GM12801 (cell line): ENCODE data around the gene MAPK14.

Source experiments
- TF ChIP-seq, protein P1 (sequence below): IDR thresholded peaks from one replicate; pipeline ENCODE4 v1.5.1; 2011; ENCODE audit warnings: control low read depth; ENCODE audit not compliant: insufficient read length; ENCODE audit errors: extremely low read depth

Gene MAPK14

DNA sequence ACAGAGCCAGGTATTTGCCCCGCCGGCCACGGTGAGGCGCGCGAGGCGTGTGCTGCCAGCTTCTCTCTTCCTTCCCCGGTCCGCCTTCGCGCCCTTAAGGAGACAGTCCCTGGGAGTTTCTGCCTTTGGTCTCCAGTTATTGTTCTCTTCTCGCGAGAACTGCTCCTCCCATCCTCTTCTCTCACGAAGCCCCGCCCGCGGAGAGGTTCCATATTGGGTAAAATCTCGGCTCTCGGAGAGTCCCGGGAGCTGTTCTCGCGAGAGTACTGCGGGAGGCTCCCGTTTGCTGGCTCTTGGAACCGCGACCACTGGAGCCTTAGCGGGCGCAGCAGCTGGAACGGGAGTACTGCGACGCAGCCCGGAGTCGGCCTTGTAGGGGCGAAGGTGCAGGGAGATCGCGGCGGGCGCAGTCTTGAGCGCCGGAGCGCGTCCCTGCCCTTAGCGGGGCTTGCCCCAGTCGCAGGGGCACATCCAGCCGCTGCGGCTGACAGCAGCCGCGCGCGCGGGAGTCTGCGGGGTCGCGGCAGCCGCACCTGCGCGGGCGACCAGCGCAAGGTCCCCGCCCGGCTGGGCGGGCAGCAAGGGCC lies at the start of gene MAPK14:
MAPK14 (plus strand) TSS at position 308 of the 587 bp plus-strand sequence. CDS start 350 bp downstream, outside the sequence.
- TF ChIP-seq, protein P1, sequence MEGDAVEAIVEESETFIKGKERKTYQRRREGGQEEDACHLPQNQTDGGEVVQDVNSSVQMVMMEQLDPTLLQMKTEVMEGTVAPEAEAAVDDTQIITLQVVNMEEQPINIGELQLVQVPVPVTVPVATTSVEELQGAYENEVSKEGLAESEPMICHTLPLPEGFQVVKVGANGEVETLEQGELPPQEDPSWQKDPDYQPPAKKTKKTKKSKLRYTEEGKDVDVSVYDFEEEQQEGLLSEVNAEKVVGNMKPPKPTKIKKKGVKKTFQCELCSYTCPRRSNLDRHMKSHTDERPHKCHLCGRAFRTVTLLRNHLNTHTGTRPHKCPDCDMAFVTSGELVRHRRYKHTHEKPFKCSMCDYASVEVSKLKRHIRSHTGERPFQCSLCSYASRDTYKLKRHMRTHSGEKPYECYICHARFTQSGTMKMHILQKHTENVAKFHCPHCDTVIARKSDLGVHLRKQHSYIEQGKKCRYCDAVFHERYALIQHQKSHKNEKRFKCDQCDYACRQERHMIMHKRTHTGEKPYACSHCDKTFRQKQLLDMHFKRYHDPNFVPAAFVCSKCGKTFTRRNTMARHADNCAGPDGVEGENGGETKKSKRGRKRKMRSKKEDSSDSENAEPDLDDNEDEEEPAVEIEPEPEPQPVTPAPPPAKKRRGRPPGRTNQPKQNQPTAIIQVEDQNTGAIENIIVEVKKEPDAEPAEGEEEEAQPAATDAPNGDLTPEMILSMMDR: no peak

DNA sequence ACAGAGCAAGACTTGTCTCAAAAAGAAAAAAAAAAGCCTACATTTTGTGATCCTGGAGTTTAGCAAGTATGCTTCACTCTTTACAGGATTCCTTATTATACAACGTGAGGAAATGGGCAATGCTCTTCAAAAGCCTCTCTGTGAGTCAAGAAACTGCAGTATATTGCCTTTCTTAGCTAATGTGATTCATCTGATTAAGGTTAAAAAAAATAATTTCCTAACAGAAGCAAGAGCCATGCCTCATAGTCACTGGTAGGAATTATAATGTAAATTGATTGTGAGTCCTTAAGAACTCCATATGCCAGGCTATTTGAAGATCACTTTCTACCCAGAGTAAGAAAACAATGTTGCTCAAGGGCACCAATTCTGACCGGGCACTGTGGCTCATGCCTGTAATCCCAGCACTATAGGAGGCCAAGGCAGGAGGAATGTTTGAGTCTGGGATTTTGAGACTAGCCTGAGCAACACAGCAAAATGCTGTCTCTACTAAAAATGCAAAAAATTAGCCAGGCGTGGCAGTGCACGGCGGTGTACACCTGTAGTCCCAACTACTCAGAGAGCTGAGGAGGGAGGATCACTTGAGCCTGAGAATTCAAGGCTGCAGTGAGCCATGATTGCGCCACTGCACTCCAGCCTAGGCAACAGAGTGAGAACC lies 46.5 kb upstream of the MAPK14 start:
- TF ChIP-seq, protein P1: no peak

DNA sequence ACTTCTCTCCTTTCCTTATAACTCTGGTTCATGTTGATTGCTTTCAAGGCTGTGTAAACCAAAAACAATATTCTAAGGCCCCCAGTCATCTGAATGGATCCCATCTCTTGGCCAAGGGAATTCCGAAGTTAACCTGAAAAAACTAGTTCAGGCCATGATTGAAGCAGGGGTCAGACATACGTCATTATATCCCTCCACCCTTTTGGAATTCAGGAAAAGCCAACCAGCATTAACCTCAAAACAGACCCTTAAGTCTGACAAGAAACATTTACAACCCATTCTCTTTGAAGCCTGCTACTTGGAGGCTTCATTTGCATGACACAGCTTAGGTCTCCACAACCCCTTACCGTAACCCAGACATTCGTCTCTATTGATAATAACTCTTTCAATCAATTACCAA lies 42.9 kb upstream of the MAPK14 start:
- TF ChIP-seq, protein P1: no peak

DNA sequence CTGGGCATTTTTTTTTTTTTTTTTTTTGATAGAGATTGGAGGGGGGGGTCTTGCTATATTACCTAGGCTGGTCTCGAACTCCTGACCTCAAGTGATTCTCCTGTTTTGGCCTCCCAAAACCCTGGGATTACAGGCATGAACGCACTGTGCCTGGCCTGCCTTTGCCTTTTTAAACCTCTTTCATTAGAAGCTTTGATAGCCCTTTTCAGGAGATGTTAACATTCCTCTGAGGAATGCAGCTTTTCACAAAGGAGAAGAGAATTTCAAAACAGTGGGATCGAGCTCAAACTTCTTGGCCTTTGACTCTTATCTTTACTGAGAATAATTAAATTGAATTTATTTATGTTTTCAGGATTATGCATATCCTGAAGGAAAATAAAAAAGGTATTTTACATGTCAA lies 34.5 kb upstream of the MAPK14 start:
- TF ChIP-seq, protein P1: no peak

DNA sequence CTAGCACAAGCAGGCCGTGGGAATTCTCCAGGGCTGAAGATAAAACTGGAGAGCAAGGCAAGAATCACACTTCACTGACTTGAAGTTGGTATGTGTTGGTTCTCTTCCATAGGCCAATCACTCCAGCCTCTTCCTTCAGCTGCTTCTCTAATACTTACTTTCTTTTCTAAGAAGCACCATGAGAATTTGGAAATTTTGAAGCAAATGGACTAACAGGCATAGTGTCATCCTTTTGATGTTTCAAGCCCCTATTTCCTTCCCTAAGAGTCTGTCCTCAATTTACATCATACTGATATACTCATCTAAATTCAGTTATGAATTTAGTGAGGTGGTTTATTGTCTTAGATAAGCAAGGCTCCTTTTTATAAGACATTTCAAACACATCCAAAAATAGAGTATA lies 27.2 kb upstream of the MAPK14 start:
- TF ChIP-seq, protein P1: no peak

DNA sequence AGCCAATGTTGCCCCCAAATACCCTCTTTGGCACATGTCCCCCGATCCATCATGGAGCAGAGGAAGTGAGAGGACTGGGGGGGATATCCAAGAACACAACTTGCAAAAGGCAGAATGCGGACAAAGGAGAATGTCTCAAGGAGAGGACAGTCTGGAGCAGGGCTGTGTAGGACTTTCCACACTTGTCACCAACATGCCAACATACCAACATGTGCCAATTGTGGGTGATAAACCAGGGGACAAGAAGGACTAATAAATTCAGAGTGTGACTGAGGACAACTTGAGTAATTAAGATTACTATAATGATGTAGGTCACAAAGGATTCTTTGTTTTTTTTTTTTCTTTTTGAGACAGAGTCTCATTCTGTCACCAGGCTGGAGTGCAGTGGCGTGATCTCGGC lies 11.9 kb upstream of the MAPK14 start:
- TF ChIP-seq, protein P1: no peak

DNA sequence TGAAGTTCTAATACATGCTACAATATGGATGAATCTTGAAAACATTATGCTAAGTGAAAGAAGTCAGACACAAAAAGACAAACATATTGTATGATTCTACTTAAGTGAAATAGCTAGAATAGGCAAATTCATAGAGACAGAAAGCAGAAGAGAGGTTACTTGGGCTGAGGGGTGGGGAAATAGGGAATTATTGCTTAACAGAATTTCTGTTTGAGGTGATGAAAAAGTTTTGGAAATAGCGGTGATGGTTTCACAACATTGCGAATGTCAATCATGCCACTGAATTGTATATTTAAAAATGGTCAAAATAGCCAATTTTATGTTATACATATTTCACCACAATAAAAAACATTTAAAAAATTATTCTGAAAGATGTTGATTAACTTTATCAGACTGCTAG lies 9.3 kb upstream of the MAPK14 start:
- TF ChIP-seq, protein P1: no peak

DNA sequence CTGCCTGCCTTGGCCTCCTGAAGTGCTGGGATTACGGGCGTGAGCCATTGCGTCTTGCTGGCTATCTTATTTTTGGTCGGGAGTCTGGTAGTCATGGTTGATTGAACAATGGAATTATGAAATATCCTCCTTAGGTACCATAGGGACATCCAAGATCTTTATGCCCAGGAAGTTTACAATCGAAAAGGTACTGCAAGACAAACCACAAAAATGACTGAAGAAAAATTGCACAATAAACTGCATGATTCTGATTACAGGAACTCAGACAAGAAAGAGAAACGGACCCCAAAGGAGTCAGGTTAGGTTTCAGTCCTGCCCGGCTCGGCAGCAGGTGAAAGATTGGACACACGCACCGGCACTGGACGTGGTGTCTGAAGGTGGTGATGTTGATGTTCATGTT lies 8.4 kb upstream of the MAPK14 start:
- TF ChIP-seq, protein P1: no peak
